ENCODE data around the gene NPTX1.

NPTX1 gene

GRCh38 chr17:80494547-80494946, 18.1 kb upstream of the NPTX1 start:
- no peak for DNase-seq (ENCODE audit: low spot score in 2 of 2)
- Mint-ChIP-seq H3K36me3 (no peaks in the 10 kb centered on the region), H3K4me1 (peaks cover 13% of the 10 kb centered on the region), H3K27ac (no peak overlapping the region), H3K9me3 (no peaks in the 10 kb centered on the region), H3K4me3 (no peak overlapping the region)
- ATAC-seq = peak; percentile 5

- Mint-ChIP-seq H3K4me1 (peaks cover 6% of the 10 kb centered on the region), H3K9me3 (no peaks in the 10 kb centered on the region), H3K36me3 (no peaks in the 10 kb centered on the region), H3K4me3 (no peak overlapping the region), H3K27ac (no peak overlapping the region)
- ATAC-seq = no peak
- DNase-seq (ENCODE audit: low spot score in 2 of 2) = no peak
Measured at GRCh38 chr17:80492343-80493136, 16.1 kb upstream of the NPTX1 start.

DNA sequence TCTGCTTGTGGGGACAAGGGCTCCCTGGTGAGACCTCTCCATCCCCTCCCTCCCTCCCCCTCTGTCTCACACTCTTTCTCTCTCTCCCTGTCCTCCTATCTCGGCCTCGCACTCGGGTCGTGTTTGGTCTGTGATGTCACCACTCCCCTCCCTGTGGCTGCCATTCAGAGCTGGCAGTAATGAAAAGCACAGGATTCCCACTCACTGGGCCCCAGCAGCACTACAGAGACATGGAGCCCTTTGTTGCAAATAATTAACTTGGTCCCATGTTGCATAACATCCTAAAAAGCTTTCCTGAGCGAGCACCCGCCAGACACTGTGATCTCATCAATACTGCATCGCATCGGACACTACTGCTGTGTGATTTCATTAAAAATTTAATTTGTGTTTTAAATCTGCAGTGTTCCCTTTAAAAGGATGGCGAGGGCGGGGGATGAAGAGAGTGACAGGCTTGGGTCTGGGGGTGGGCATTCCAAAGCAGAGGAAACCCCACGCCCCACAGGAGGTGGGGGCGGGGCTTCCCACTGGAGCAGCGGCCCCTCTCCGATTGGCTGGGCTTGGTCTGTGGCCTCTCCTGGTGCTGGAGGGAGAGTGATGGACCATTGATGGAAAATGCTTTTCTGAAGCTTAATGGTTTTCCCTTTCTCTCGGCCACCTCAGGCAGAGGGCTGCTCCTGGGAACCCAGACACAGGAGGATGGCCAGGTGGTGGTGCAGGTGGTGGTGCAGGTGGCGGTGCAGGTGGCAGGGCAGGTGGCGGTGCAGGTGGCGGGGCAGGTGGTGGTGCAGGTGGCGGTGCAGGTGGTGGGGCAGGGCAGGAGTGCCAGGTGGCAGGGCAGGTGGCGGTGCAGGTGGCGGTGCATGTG, 15.3 kb upstream of the NPTX1 start:
- Mint-ChIP-seq H3K4me3 (no peak overlapping the region), H3K27ac (no peak overlapping the region), H3K9me3 (no peaks in the 10 kb centered on the region), H3K36me3 (no peaks in the 10 kb centered on the region), H3K4me1 (no peaks in the 10 kb centered on the region)
- no peak for ATAC-seq
- DNase-seq (ENCODE audit: low spot score in 2 of 2) = no peak

GRCh38 chr17:80487511-80487910, 11.1 kb upstream of the NPTX1 start:
- ATAC-seq (no peak), DNase-seq (ENCODE audit: low spot score in 2 of 2) (no peak)
- Mint-ChIP-seq H3K4me1 (no peaks in the 10 kb centered on the region), H3K36me3 (peaks cover 3% of the 10 kb centered on the region), H3K9me3 (no peaks in the 10 kb centered on the region), H3K27ac (no peak overlapping the region), H3K4me3 (no peak overlapping the region)

DNA sequence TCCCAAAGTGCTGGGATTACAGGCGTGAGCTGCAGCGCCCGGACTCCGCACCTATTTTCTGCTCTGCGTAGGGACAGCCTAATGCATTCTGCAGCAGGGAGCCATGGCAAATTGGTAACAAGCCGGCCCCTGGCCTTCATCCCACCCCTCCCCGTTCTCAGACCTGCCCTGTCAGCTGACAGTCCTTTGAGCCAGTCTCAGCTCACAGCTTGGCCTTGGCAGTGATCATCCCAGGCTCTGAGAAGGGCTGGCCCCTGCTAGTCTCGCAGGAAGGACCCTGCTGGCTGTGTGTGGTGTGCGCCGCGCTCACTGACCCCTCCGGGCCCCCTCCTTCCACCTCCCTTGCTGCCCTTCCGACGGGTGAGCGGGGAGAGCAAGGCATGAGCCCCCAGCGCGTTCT, 10.3 kb upstream of the NPTX1 start:
- no peak for ATAC-seq
- H3K27ac Mint-ChIP-seq = no peak overlapping the region
- peaks cover 6% of the 10 kb centered on the region for H3K36me3 Mint-ChIP-seq

GRCh38 chr17:80485846-80486245, 9.4 kb upstream of the NPTX1 start:
- no peaks in the 10 kb centered on the region for H3K4me1 Mint-ChIP-seq
- H3K9me3 Mint-ChIP-seq = no peaks in the 10 kb centered on the region
- ATAC-seq (peak; percentile 34), DNase-seq (ENCODE audit: low spot score in 2 of 2) (no peak)
- no peak overlapping the region for H3K4me3 Mint-ChIP-seq
- peaks cover 6% of the 10 kb centered on the region for H3K36me3 Mint-ChIP-seq
- no peak overlapping the region for H3K27ac Mint-ChIP-seq

More for the DNA sequence above, 10.3 kb upstream of the NPTX1 start:
- no peaks in the 10 kb centered on the region for H3K9me3 Mint-ChIP-seq
- DNase-seq (ENCODE audit: low spot score in 2 of 2) = no peak
- no peak overlapping the region for H3K4me3 Mint-ChIP-seq
- H3K4me1 Mint-ChIP-seq = no peaks in the 10 kb centered on the region

- no peak overlapping the region for H3K4me3 Mint-ChIP-seq
- H3K4me1 Mint-ChIP-seq = no peaks in the 10 kb centered on the region
- DNase-seq (ENCODE audit: low spot score in 2 of 2) (no peak), ATAC-seq (no peak)
- no peak overlapping the region for H3K27ac Mint-ChIP-seq
- no peaks in the 10 kb centered on the region for H3K9me3 Mint-ChIP-seq
- H3K36me3 Mint-ChIP-seq = peaks cover 6% of the 10 kb centered on the region
Measured at GRCh38 chr17:80482555-80483308, 6.3 kb upstream of the NPTX1 start.

- Mint-ChIP-seq H3K27ac (no peak overlapping the region), H3K36me3 (peaks cover 6% of the 10 kb centered on the region), H3K4me3 (no peak overlapping the region), H3K9me3 (no peaks in the 10 kb centered on the region), H3K4me1 (no peaks in the 10 kb centered on the region)
- ATAC-seq (no peak), DNase-seq (ENCODE audit: low spot score in 2 of 2) (no peak)
Measured at GRCh38 chr17:80482058-80482318, 5.6 kb upstream of the NPTX1 start.

DNA sequence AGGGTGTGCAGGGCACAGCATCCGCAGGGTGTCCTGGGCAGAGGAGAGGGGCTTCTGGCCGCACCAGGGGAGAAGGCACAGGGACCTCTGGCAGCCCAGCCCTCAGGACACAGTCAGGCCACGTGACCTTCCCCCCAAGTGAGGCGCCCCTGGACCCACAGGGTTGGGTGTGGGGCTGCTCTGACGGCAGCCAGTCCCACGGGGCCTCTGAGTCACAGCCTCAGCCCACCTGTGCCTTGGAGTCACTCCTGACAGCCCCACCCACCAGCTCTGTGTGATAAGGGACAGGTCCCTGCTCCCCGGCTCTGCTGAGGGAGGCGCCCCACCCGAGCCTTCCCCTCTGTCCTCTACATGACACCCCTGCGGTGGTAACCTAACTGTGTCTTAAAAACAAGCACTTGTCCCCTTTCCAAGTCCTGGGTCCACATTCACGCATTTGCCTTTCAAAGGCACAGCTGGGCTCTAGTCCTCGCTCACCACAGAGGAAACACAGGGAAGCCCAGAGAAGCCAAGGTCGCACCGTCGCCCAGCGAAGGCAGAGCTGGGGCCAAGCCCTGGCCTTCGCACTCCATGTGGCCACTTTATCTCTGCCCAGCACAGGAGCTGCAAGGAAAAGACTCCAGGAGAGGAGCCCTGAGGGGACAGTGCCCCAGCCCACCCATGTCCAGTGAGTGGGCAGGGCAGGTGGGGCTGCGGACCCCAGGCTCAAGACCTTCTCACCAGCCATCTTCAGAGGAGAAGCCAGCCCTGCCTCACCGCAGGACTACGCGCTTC, 5.1 kb upstream of the NPTX1 start:
- no peak for ATAC-seq
- Mint-ChIP-seq H3K4me3 (no peak overlapping the region), H3K9me3 (no peaks in the 10 kb centered on the region), H3K27ac (no peak overlapping the region), H3K36me3 (peaks cover 6% of the 10 kb centered on the region), H3K4me1 (no peaks in the 10 kb centered on the region)
- DNase-seq (ENCODE audit: low spot score in 2 of 2) = no peak

GRCh38 chr17:80480248-80480647, 3.8 kb upstream of the NPTX1 start:
- no peak for ATAC-seq
- Mint-ChIP-seq H3K27ac (no peak overlapping the region), H3K4me1 (peaks cover 4% of the 10 kb centered on the region), H3K4me3 (no peak overlapping the region), H3K9me3 (no peaks in the 10 kb centered on the region), H3K36me3 (peaks cover 6% of the 10 kb centered on the region)
- no peak for DNase-seq (ENCODE audit: low spot score in 2 of 2)

DNA sequence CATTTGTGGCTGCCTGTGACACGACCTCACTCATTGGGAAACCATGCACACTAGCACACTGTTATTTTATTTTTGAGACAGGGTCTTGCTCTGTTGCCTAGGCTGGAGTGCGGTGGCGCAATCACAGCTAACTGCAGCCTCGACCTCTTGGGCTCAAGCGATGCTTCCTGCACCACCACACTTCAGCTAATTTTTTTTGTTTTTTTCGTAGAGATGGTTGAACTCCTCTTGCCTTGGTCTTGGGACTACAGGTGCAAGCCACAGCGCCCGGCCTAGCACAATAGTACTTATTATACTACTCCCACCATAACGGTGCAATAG, 2.8 kb upstream of the NPTX1 start:
- H3K4me1 Mint-ChIP-seq = peaks cover 12% of the 10 kb centered on the region
- ATAC-seq (no peak), DNase-seq (ENCODE audit: low spot score in 2 of 2) (no peak)
- H3K9me3 Mint-ChIP-seq = no peaks in the 10 kb centered on the region
- H3K36me3 Mint-ChIP-seq = peaks cover 6% of the 10 kb centered on the region
- H3K27ac Mint-ChIP-seq = no peak overlapping the region
- no peak overlapping the region for H3K4me3 Mint-ChIP-seq

GRCh38 chr17:80478487-80479245, 2.3 kb upstream of the NPTX1 start:
- H3K4me3 Mint-ChIP-seq = no peak overlapping the region
- no peak overlapping the region for H3K27ac Mint-ChIP-seq
- DNase-seq (ENCODE audit: low spot score in 2 of 2) (no peak), ATAC-seq (no peak)
- H3K4me1 Mint-ChIP-seq = peaks cover 12% of the 10 kb centered on the region
- no peaks in the 10 kb centered on the region for H3K9me3 Mint-ChIP-seq
- H3K36me3 Mint-ChIP-seq = peaks cover 6% of the 10 kb centered on the region

DNA sequence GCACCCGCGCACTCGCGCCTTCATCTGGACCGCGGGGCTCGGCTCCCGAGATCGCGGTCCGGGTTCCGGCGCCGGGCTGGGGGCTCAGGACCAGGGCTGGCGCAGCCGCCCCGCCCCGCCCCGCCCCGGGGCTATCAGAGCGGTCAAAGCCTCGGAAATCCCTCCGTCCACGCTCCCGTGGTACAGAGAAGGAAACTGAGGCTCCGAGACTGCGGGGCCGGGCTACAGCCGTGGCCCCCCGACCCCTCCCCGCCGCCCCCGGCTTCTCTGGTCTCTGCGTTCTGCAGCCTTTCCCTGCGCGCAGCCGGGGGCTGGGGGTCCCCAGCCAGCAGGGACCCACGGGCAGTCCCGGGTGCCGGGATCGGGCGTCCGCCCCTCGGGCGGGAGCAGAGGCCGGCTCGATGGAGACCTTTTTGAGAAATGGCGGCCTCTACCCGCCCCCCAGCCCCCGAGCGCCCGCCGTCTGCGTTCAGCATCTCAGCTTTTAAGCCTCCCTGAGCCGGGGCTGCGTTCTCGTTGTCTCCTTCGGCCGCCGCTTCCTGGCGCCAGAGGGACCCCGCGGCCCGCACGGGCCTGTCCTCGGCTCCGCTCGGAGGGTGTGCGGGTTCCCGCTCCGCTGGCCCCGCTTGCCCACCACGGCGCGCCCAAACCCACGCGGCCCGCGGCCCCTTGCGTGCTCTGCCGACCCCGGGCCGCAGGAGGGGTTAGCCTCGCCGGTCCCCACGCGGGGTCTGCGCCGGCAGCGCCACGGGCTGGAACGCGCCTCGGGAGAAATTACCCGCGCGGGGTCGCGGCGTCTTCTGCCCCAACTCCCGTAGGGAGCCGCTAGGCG, 1.5 kb upstream of the NPTX1 start:
- ATAC-seq (peak; percentile 43), DNase-seq (ENCODE audit: low spot score in 2 of 2) (no peak)
- Mint-ChIP-seq H3K4me3 (no peak overlapping the region), H3K36me3 (peaks cover 6% of the 10 kb centered on the region), H3K4me1 (peaks cover 12% of the 10 kb centered on the region), H3K9me3 (no peaks in the 10 kb centered on the region), H3K27ac (no peak overlapping the region)

Measured in stimulated activated effector memory CD8-positive, alpha-beta T cell treated with anti-CD3 and anti-CD28 coated beads, Interleukin-12 subunit alpha, Interleukin-12 subunit beta, amount 100 ng/mL, for 72 hours (primary cell).